Gastroesophageal sphincter (tissue), 4 donors: ENCODE results near the gene TARP.

Experiments
- ATAC-seq: fragments of 150-250 bp; one replicate; pipeline ENCODE4 v1.9.1; 2016; ENCODE audit warnings: mild to moderate bottlenecking, moderate library complexity
- H3K27ac ChIP-seq, 4 donors: fragments of 200-600 bp; sonication (generic) in 3 of 4; 1 replicate in 3 of 4; 2 replicates in 1 of 4; pipeline ENCODE4 v1.5.1; 2016 to 2019
- H3K27me3 ChIP-seq: fragments of 200-600 bp; sonication (generic); one replicate; pipeline ENCODE4 v1.5.1; 2019
- H3K36me3 ChIP-seq, 2 donors: fragments of 200-600 bp; sonication (generic); one replicate each; pipeline ENCODE4 v1.5.1; 2019; ENCODE audit warnings: control low read depth in 1 of 2
- H3K4me1 ChIP-seq, 3 donors: fragments of 200-600 bp; sonication (generic); 1 replicate in 2 of 3; 2 replicates in 1 of 3; pipeline ENCODE4 v1.5.1; 2016 to 2019; ENCODE audit warnings: control low read depth in 2 of 3
- H3K4me3 ChIP-seq, 2 donors: fragments of 200-600 bp; sonication (generic); one replicate each; pipeline ENCODE4 v1.5.1; 2019; ENCODE audit warnings: mild to moderate bottlenecking in 1 of 2, moderate library complexity in 1 of 2
- H3K9me3 ChIP-seq, 3 donors: fragments of 200-600 bp; sonication (generic); one replicate each; pipeline ENCODE4 v1.5.1; 2017 to 2019; ENCODE audit warnings: control low read depth in 2 of 3
- EP300 ChIP-seq: sonication (generic); formaldehyde crosslinking; IDR thresholded peaks from one replicate; pipeline ENCODE4 v1.6.1; 2017; ENCODE audit warnings: antibody characterized with exemption, mild to moderate bottlenecking
- POLR2A ChIP-seq, 2 donors: fragments of 450-650 bp; IDR thresholded peaks; one replicate each; pipeline ENCODE4 v1.6.1; 2017; ENCODE audit warnings: antibody characterized with exemption in 2 of 2, mild to moderate bottlenecking in 2 of 2, moderate library complexity in 1 of 2
- POLR2AphosphoS5 ChIP-seq: sonication (generic); formaldehyde crosslinking; IDR thresholded peaks from one replicate; pipeline ENCODE4 v1.6.1; 2017; ENCODE audit warnings: antibody characterized with exemption
- WGBS, 2 donors: methylation state at CpG; one replicate each; pipeline ENCODE4 v1.1.5; 2018; ENCODE audit warnings: low coverage in 1 of 2; 5-methylcytosine and 5-hydroxymethylcytosine counted together
- TF ChIP-seq, protein P1 (sequence below), 4 experiments: fragments of 200-600 bp in 2 of 4; fragments of 450-650 bp in 2 of 4; sonication (generic) in 1 of 4; IDR thresholded peaks; one replicate each; pipeline ENCODE4 v1.5.1; 2017 to 2019; ENCODE audit warnings: antibody characterized with exemption in 4 of 4, mild to moderate bottlenecking in 2 of 4, moderate library complexity in 2 of 4

The TARP gene

DNA sequence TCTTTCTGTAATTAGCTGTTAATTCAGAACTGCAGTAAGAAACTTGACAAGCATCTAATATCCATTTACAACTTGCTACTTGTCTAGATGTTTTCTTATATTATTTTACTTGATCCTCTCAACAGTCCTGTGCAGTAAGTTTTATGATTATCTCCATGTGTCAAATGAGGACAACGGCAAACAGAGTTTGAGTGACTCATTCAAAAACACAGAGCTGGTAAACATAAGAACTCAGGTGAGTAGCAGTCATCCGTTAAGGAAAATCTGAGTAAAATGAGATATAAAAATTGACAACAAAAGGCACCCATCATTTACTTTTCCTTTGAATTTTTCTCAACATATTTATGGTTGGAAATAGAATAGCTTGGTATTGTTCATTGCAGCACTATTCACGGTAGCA, 19.0 kb upstream of the TARP start:
- TF ChIP-seq EP300: no peak
- no peak for TF ChIP-seq POLR2A (IDR thresholded peaks at IDR 0.05)
- TF ChIP-seq, protein P1, sequence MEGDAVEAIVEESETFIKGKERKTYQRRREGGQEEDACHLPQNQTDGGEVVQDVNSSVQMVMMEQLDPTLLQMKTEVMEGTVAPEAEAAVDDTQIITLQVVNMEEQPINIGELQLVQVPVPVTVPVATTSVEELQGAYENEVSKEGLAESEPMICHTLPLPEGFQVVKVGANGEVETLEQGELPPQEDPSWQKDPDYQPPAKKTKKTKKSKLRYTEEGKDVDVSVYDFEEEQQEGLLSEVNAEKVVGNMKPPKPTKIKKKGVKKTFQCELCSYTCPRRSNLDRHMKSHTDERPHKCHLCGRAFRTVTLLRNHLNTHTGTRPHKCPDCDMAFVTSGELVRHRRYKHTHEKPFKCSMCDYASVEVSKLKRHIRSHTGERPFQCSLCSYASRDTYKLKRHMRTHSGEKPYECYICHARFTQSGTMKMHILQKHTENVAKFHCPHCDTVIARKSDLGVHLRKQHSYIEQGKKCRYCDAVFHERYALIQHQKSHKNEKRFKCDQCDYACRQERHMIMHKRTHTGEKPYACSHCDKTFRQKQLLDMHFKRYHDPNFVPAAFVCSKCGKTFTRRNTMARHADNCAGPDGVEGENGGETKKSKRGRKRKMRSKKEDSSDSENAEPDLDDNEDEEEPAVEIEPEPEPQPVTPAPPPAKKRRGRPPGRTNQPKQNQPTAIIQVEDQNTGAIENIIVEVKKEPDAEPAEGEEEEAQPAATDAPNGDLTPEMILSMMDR (IDR thresholded peaks at IDR 0.05): no peak
- TF ChIP-seq POLR2AphosphoS5: no peak
- Histone ChIP-seq H3K27ac (no peak overlapping the region), H3K27me3 (no peaks in the 10 kb centered on the region), H3K4me3 (no peak overlapping the region), H3K36me3 (no peaks in the 10 kb centered on the region), H3K4me1 (no peaks in the 10 kb centered on the region), H3K9me3 (no peaks in the 10 kb centered on the region)
- WGBS, 2 donors: 94 to 100% methylated on average over 3 of the region's 3 CpGs
- no peak for ATAC-seq

GRCh38 chr7:38291650-38292049, 18.2 kb upstream of the TARP start:
- no peak for TF ChIP-seq POLR2AphosphoS5
- TF ChIP-seq, protein P1 (IDR thresholded peaks at IDR 0.05): no peak
- TF ChIP-seq POLR2A (IDR thresholded peaks at IDR 0.05): no peak
- TF ChIP-seq EP300: no peak
- Histone ChIP-seq H3K9me3 (no peaks in the 10 kb centered on the region), H3K4me1 (no peaks in the 10 kb centered on the region), H3K27me3 (no peaks in the 10 kb centered on the region), H3K27ac (no peak overlapping the region), H3K4me3 (no peak overlapping the region), H3K36me3 (no peaks in the 10 kb centered on the region)
- WGBS, 2 donors: 92% methylated on average over 2 of the region's 2 CpGs; no CpG with 5 or more reads in 1 of the 2 donors
- ATAC-seq: no peak

DNA sequence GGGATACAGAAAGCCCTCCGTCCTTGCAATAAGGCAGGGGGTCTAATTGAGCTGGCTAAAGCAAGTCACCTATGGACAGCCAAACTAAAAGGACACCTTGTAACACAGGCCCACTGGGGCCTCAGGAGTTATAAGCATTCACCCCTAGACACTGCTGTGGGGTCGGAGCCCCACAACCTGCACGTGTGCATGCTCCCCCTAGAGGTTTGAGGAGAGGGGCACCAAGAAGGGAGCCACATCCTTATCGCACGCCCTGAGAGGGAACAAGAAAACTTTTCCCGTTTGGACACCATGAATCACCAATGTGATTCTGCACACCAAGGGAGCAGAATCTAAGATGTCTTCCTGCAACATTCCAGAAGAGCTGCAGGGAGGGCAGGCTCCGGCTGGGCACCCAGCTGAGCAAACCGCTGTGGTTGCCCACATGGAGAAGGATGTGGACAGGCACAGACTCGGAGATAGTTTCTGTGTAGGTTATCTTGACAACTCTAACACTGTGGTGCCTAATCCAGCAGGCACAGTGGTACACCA, 17.7 kb upstream of the TARP start:
- 63 to 92% methylated on average over 4 to 5 of the region's 9 CpGs for WGBS, 2 donors
- Histone ChIP-seq H3K36me3 (no peaks in the 10 kb centered on the region), H3K4me3 (no peak overlapping the region), H3K27ac (no peak overlapping the region), H3K4me1 (no peaks in the 10 kb centered on the region), H3K9me3 (no peaks in the 10 kb centered on the region), H3K27me3 (no peaks in the 10 kb centered on the region)
- no peak for ATAC-seq
- TF ChIP-seq EP300: no peak
- TF ChIP-seq POLR2AphosphoS5: no peak
- TF ChIP-seq, protein P1 (IDR thresholded peaks at IDR 0.05): no peak
- no peak for TF ChIP-seq POLR2A (IDR thresholded peaks at IDR 0.05)

- no peak for ATAC-seq
These were observed 11.1 kb upstream of the TARP start for GRCh38 chr7:38284553-38284952.

DNA sequence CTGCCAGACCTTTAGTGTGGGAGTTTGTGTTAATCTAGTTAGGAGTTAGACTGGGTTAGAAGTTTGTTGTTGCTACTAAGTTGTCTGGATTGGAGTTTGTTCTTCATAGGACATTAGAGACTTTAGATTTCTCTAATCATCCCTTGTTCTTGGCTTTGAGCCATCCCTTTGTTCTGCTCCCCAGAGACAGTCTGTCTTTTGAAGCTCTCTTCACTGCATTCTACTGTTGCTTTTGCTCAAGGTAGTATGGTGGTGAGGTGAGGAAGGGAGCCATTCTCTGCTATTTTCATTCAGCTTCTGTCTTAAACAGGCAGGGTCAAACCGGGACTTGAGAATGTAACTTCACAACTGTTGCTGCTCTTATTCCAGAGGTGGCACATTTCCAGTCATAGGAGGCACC, 10.4 kb upstream of the TARP start:
- no peaks in the 10 kb centered on the region for H3K4me1 ChIP-seq
- no peaks in the 10 kb centered on the region for H3K9me3 ChIP-seq
- H3K4me3 ChIP-seq: no peak overlapping the region
- no peak overlapping the region for H3K27ac ChIP-seq
- 56 to 63% methylated on average over 1 of the region's 1 CpG for WGBS, 2 donors
- no peak for ATAC-seq
- no peaks in the 10 kb centered on the region for H3K36me3 ChIP-seq
- no peaks in the 10 kb centered on the region for H3K27me3 ChIP-seq
- TF ChIP-seq POLR2AphosphoS5 (no peak), POLR2A (IDR thresholded peaks at IDR 0.05) (no peak), EP300 (no peak)
- TF ChIP-seq, protein P1 (IDR thresholded peaks at IDR 0.05): no peak

More at GRCh38 chr7:38284553-38284952, 11.1 kb upstream of the TARP start:
- Histone ChIP-seq H3K9me3 (no peaks in the 10 kb centered on the region), H3K27me3 (no peaks in the 10 kb centered on the region), H3K4me1 (no peaks in the 10 kb centered on the region), H3K27ac (no peak overlapping the region), H3K36me3 (no peaks in the 10 kb centered on the region), H3K4me3 (no peak overlapping the region)
- WGBS, 2 donors: 33 to 54% methylated on average over 1 to 7 of the region's 8 CpGs
- TF ChIP-seq EP300 (no peak), POLR2AphosphoS5 (no peak), POLR2A (IDR thresholded peaks at IDR 0.05) (no peak)
- TF ChIP-seq, protein P1 (IDR thresholded peaks at IDR 0.05): no peak
